Measurements from ENCODE around the gene CNOT3.

CNOT3 gene

DNA sequence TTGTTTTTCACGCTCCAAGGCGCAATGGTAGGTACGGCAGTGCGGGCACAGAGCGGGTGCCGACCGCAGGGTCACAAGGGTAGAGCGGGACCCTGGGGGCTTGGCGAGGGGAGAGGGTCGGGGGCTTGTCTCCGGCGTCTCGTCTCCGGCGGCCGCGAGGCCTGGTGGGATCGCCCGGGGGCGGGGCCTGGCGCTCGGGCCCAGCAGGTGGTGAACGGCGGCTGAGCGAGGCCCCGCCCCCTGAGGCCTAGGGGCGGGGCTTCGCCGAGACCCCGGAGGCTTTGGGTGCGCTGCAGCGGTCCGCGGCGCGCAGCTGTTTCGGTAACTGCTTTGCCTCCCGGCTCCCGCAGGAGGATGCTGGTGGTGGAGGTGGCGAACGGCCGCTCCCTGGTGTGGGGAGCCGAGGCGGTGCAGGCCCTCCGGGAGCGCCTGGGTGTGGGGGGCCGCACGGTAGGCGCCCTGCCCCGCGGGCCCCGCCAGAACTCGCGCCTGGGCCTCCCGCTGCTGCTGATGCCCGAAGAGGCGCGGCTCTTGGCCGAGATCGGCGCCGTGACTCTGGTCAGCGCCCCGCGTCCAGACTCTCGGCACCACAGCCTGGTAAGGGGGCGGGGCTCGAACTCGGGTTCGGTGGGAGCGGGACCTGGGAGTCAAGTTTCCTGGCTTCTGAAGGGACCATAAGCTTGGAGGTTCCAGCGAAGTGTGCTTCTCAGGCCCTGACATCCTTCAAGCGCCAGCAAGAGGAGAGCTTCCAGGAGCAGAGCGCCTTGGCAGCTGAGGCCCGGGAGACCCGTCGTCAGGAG, 53.6 kb downstream of the CNOT3 start, which contains the start of gene TSEN34 (continued):
- no peak for TF ChIP-seq BCL11B (tag by site-specific recombination; IDR thresholded peaks at IDR 0.05; ENCODE audit: low read depth)
- peak; percentile 86 for TF ChIP-seq SP3 (tag by site-specific recombination; IDR thresholded peaks at IDR 0.05)
- no peak for TF ChIP-seq ZNF426 (tag by site-specific recombination; IDR thresholded peaks at IDR 0.05)
- TF ChIP-seq ZNF600 (tag by site-specific recombination; IDR thresholded peaks at IDR 0.05): peak; percentile 72; the same call in 1 of the 2 replicates
- TF ChIP-seq ZNF175 (tag by site-specific recombination; IDR thresholded peaks at IDR 0.05): no peak
- 0 out of 2 replicates have a peak, but pooled peaks have one; percentile 61 for TF ChIP-seq KLF1 (tag by site-specific recombination; IDR thresholded peaks at IDR 0.05)
- 0 out of 2 replicates have a peak, but pooled peaks have one; percentile 43 for TF ChIP-seq ZEB2 (tag by site-specific recombination; IDR thresholded peaks at IDR 0.05)
- TF ChIP-seq, protein P1, sequence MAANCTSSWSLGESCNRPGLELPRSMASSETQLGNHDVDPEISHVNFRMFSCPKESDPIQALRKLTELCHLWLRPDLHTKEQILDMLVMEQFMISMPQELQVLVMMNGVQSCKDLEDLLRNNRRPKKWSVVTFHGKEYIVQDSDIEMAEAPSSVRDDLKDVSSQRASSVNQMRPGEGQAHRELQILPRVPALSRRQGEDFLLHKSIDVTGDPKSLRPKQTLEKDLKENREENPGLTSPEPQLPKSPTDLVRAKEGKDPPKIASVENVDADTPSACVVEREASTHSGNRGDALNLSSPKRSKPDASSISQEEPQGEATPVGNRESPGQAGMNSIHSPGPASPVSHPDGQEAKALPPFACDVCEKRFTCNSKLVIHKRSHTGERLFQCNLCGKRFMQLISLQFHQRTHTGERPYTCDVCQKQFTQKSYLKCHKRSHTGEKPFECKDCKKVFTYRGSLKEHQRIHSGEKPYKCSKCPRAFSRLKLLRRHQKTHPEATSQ (tag by site-specific recombination; IDR thresholded peaks at IDR 0.05): 0 out of 2 replicates have a peak, but pooled peaks have one; percentile 60
- peak; percentile 80 for TF ChIP-seq ZBTB20 (tag by site-specific recombination; IDR thresholded peaks at IDR 0.05)
- TF ChIP-seq, protein P2, sequence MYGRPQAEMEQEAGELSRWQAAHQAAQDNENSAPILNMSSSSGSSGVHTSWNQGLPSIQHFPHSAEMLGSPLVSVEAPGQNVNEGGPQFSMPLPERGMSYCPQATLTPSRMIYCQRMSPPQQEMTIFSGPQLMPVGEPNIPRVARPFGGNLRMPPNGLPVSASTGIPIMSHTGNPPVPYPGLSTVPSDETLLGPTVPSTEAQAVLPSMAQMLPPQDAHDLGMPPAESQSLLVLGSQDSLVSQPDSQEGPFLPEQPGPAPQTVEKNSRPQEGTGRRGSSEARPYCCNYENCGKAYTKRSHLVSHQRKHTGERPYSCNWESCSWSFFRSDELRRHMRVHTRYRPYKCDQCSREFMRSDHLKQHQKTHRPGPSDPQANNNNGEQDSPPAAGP (tag by site-specific recombination; IDR thresholded peaks at IDR 0.05): no peak
- no peak for TF ChIP-seq ZNF707 (tag by site-specific recombination; IDR thresholded peaks at IDR 0.05)
- 0 out of 2 replicates have a peak, but pooled peaks have one; percentile 39 for TF ChIP-seq ZFP37 (tag by site-specific recombination; IDR thresholded peaks at IDR 0.05)
- TF ChIP-seq ZNF121 (tag by site-specific recombination; IDR thresholded peaks at IDR 0.05): no peak
- no peak for TF ChIP-seq ZNF146 (tag by site-specific recombination; IDR thresholded peaks at IDR 0.05)
- TF ChIP-seq ZNF560 (tag by site-specific recombination; IDR thresholded peaks at IDR 0.05; ENCODE audit: borderline replicate concordance): no peak
- TF ChIP-seq, protein P3, sequence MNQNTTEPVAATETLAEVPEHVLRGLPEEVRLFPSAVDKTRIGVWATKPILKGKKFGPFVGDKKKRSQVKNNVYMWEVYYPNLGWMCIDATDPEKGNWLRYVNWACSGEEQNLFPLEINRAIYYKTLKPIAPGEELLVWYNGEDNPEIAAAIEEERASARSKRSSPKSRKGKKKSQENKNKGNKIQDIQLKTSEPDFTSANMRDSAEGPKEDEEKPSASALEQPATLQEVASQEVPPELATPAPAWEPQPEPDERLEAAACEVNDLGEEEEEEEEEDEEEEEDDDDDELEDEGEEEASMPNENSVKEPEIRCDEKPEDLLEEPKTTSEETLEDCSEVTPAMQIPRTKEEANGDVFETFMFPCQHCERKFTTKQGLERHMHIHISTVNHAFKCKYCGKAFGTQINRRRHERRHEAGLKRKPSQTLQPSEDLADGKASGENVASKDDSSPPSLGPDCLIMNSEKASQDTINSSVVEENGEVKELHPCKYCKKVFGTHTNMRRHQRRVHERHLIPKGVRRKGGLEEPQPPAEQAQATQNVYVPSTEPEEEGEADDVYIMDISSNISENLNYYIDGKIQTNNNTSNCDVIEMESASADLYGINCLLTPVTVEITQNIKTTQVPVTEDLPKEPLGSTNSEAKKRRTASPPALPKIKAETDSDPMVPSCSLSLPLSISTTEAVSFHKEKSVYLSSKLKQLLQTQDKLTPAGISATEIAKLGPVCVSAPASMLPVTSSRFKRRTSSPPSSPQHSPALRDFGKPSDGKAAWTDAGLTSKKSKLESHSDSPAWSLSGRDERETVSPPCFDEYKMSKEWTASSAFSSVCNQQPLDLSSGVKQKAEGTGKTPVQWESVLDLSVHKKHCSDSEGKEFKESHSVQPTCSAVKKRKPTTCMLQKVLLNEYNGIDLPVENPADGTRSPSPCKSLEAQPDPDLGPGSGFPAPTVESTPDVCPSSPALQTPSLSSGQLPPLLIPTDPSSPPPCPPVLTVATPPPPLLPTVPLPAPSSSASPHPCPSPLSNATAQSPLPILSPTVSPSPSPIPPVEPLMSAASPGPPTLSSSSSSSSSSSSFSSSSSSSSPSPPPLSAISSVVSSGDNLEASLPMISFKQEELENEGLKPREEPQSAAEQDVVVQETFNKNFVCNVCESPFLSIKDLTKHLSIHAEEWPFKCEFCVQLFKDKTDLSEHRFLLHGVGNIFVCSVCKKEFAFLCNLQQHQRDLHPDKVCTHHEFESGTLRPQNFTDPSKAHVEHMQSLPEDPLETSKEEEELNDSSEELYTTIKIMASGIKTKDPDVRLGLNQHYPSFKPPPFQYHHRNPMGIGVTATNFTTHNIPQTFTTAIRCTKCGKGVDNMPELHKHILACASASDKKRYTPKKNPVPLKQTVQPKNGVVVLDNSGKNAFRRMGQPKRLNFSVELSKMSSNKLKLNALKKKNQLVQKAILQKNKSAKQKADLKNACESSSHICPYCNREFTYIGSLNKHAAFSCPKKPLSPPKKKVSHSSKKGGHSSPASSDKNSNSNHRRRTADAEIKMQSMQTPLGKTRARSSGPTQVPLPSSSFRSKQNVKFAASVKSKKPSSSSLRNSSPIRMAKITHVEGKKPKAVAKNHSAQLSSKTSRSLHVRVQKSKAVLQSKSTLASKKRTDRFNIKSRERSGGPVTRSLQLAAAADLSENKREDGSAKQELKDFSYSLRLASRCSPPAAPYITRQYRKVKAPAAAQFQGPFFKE (tag by site-specific recombination; IDR thresholded peaks at IDR 0.05; ENCODE audit: borderline replicate concordance): no peak
- no peak for TF ChIP-seq ZNF514 (tag by site-specific recombination; IDR thresholded peaks at IDR 0.05)
- TF ChIP-seq MZF1 (tag by site-specific recombination; IDR thresholded peaks at IDR 0.05; ENCODE audit: borderline replicate concordance): no peak
- no peak for TF ChIP-seq ZNF837 (tag by site-specific recombination; IDR thresholded peaks at IDR 0.05)
- TF ChIP-seq ZNF501 (tag by site-specific recombination; IDR thresholded peaks at IDR 0.05): peak; percentile 49; the same call in 1 of the 2 replicates
- TF ChIP-seq, protein P4, sequence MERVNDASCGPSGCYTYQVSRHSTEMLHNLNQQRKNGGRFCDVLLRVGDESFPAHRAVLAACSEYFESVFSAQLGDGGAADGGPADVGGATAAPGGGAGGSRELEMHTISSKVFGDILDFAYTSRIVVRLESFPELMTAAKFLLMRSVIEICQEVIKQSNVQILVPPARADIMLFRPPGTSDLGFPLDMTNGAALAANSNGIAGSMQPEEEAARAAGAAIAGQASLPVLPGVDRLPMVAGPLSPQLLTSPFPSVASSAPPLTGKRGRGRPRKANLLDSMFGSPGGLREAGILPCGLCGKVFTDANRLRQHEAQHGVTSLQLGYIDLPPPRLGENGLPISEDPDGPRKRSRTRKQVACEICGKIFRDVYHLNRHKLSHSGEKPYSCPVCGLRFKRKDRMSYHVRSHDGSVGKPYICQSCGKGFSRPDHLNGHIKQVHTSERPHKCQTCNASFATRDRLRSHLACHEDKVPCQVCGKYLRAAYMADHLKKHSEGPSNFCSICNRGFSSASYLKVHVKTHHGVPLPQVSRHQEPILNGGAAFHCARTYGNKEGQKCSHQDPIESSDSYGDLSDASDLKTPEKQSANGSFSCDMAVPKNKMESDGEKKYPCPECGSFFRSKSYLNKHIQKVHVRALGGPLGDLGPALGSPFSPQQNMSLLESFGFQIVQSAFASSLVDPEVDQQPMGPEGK (tag by site-specific recombination; IDR thresholded peaks at IDR 0.05): peak; percentile 44
- TF ChIP-seq, protein P5, sequence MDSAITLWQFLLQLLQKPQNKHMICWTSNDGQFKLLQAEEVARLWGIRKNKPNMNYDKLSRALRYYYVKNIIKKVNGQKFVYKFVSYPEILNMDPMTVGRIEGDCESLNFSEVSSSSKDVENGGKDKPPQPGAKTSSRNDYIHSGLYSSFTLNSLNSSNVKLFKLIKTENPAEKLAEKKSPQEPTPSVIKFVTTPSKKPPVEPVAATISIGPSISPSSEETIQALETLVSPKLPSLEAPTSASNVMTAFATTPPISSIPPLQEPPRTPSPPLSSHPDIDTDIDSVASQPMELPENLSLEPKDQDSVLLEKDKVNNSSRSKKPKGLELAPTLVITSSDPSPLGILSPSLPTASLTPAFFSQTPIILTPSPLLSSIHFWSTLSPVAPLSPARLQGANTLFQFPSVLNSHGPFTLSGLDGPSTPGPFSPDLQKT (IDR thresholded peaks at IDR 0.05; ENCODE audit: borderline replicate concordance, low read depth, low read length): no peak
- TF ChIP-seq YY2 (tag by site-specific recombination; IDR thresholded peaks at IDR 0.05): no peak
- TF ChIP-seq, protein P6, sequence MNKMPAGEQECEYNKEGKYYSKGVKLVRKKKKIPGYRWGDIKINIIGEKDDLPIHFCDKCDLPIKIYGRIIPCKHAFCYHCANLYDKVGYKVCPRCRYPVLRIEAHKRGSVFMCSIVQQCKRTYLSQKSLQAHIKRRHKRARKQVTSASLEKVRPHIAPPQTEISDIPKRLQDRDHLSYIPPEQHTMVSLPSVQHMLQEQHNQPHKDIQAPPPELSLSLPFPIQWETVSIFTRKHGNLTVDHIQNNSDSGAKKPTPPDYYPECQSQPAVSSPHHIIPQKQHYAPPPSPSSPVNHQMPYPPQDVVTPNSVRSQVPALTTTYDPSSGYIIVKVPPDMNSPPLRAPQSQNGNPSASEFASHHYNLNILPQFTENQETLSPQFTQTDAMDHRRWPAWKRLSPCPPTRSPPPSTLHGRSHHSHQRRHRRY (tag by site-specific recombination; IDR thresholded peaks at IDR 0.05): no peak
- TF ChIP-seq KLF9 (tag by site-specific recombination; IDR thresholded peaks at IDR 0.05; ENCODE audit: low read depth): peak; percentile 99
- no peak for TF ChIP-seq FEZF1 (tag by site-specific recombination; IDR thresholded peaks at IDR 0.05)
